Right lobe of liver (tissue), 6 donors: ENCODE data around the gene AARS2. TPM values are rescaled to one million over a fixed set of nuclear protein-coding genes. Genes with fewer than 3 reads are reported as not detected.

Experiments used
- ATAC-seq, 4 donors: fragments of 200-7000 bp; cut with Tn5 transposase; one replicate each; pipeline ENCODE4 v1.9.1; 2020; ENCODE audit warnings: mild to moderate bottlenecking in 4 of 4, moderate library complexity in 4 of 4
- DNase-seq, 3 donors: peaks; one replicate each; pipeline ENCODE4 v3.0.0-alpha.2; 2020
- H3K27ac ChIP-seq, 3 donors: fragments of 200-600 bp; one replicate each; pipeline ENCODE4 v1.8.0; 2022
- H3K27me3 ChIP-seq, 2 donors: fragments of 200-600 bp; one replicate each; pipeline ENCODE4 v1.8.0; 2022
- H3K36me3 ChIP-seq, 4 donors: fragments of 200-600 bp; sonication (generic) in 1 of 4; one replicate each; pipeline versions ENCODE4 v1.5.1 to v1.8.0; 2017 to 2022; ENCODE audit warnings: control low read depth in 1 of 4
- H3K4me1 ChIP-seq, 4 donors: fragments of 200-600 bp; sonication (generic) in 1 of 4; one replicate each; pipeline versions ENCODE4 v1.5.1 to v1.8.0; 2017 to 2022; ENCODE audit warnings: control low read depth in 1 of 4
- H3K4me3 ChIP-seq, 3 donors: fragments of 200-600 bp; one replicate each; pipeline ENCODE4 v1.8.0; 2022
- H3K9me3 ChIP-seq, 4 donors: fragments of 200-600 bp; sonication (generic) in 1 of 4; one replicate each; pipeline versions ENCODE4 v1.5.1 to v1.8.0; 2017 to 2022; ENCODE audit warnings: control low read depth in 1 of 4
- CTCF ChIP-seq, 4 donors: fragments of 200-600 bp in 3 of 4; fragments of 450-650 bp in 1 of 4; IDR thresholded peaks; one replicate each; pipeline versions ENCODE4 v1.5.1 to v1.8.0; 2016 to 2022; ENCODE audit warnings: antibody characterized with exemption in 4 of 4, mild to moderate bottlenecking in 2 of 4
- POLR2A ChIP-seq: fragments of 450-650 bp; IDR thresholded peaks from one replicate; pipeline ENCODE4 v1.6.1; 2017; ENCODE audit warnings: antibody characterized with exemption, mild to moderate bottlenecking
- WGBS: methylation state at CpG from one replicate; pipeline ENCODE4 v1.1.6; 2018; ENCODE audit warnings: low coverage, low lambda C conversion rate; ENCODE audit not compliant: insufficient coverage; ENCODE audit errors: missing lambda C conversion rate; 5-methylcytosine and 5-hydroxymethylcytosine counted together
- intact Hi-C, 2 donors: fragments of 100-400 bp; cut with DNase I; formaldehyde crosslinking; loops; one replicate each; pipeline versions ENCODE4 v1.11.2 to v1.14.1; 2022
- total RNA-seq, 6 experiments: library from RNA; depleted of rRNA in 2 of 6; stranded (reverse); fragments of >200 nt in 2 of 6; fragmentation: NEBNext Ultra II Directional in 3 of 6; extraction: Animal tissue kit (Norgen Biotek cat#: 25700) in 3 of 6; gene quantifications; one replicate each; pipeline versions ENCODE4 v1.1.0 to v1.2.4, GENCODE V29; 2016 to 2023
- donor health status: DM: no; HTN: yes; CAD: no.
- donor health status: DM: no; HTN: no; CAD: no.
- donor health status: DM: no; HTN: no; CAD: no.
- donor health status: DM: no; HTN: yes; CAD: no.
- donor health status: DM: no; HTN: yes; CAD: no.

Gene AARS2
- total RNA-seq, 6 experiments from 2014 or later = 5.5 to 9.8 (median 7.0) TPM

GRCh38 chr6:44301106-44301505, 12.0 kb downstream of the AARS2 start:
- no peak overlapping the region for H3K4me3 ChIP-seq
- no peak for TF ChIP-seq POLR2A
- WGBS = no CpG with 5 or more reads among the region's 8 CpGs
- intact Hi-C loops = no loop called here
- no peaks in the 10 kb centered on the region for H3K9me3 ChIP-seq
- H3K27ac ChIP-seq = no peak overlapping the region
- H3K27me3 ChIP-seq = peaks cover 0 to 10% of the 10 kb centered on the region in 2 donors
- ATAC-seq (no peak), DNase-seq (no peak)
- H3K36me3 ChIP-seq = peaks cover 0 to 23% (median 13%) of the 10 kb centered on the region in 4 donors
- peaks cover 0 to 13% (median 5%) of the 10 kb centered on the region in 4 donors for H3K4me1 ChIP-seq

GRCh38 chr6:44300292-44300823, 12.8 kb downstream of the AARS2 start:
- WGBS = 0% methylated on average over 1 of the region's 7 CpGs
- ATAC-seq (no peak), DNase-seq (no peak)
- no peak for TF ChIP-seq CTCF (IDR thresholded peaks at IDR 0.05)
- no peak for TF ChIP-seq POLR2A
- Histone ChIP-seq H3K27ac (no peak overlapping the region), H3K4me1 (peaks cover 0 to 13% (median 5%) of the 10 kb centered on the region in 4 donors), H3K4me3 (no peak overlapping the region), H3K27me3 (peaks cover 0 to 11% of the 10 kb centered on the region in 2 donors), H3K9me3 (no peaks in the 10 kb centered on the region), H3K36me3 (peaks cover 0 to 20% (median 12%) of the 10 kb centered on the region in 4 donors)
- intact Hi-C loops = no loop called here

- Histone ChIP-seq H3K27me3 (peaks cover 0 to 14% of the 10 kb centered on the region in 2 donors), H3K9me3 (no peaks in the 10 kb centered on the region), H3K4me3 (no peak overlapping the region), H3K27ac (no peak overlapping the region), H3K4me1 (peaks cover 0 to 13% (median 5%) of the 10 kb centered on the region in 4 donors), H3K36me3 (peaks cover 0 to 13% (median 3%) of the 10 kb centered on the region in 4 donors)
- no peak for DNase-seq
- no peak for TF ChIP-seq CTCF (IDR thresholded peaks at IDR 0.05)
- TF ChIP-seq POLR2A = no peak
- intact Hi-C loops = no loop called here
- WGBS = 57% methylated on average over 2 of the region's 3 CpGs
- ATAC-seq = no peak
Observed at GRCh38 chr6:44298864-44299263, 14.3 kb downstream of the AARS2 start.

GRCh38 chr6:44298055-44298803, 14.9 kb downstream of the AARS2 start:
- no peak overlapping the region for H3K4me3 ChIP-seq
- H3K27me3 ChIP-seq = peaks cover 0 to 14% of the 10 kb centered on the region in 2 donors
- intact Hi-C loops = no loop called here
- TF ChIP-seq CTCF (IDR thresholded peaks at IDR 0.05) = no peak
- TF ChIP-seq POLR2A = no peak
- peaks cover 0 to 7% (median 0%) of the 10 kb centered on the region in 4 donors for H3K36me3 ChIP-seq
- WGBS = 57% methylated on average over 8 of the region's 20 CpGs
- no peak for DNase-seq
- H3K27ac ChIP-seq = no peak overlapping the region
- peaks cover 0 to 13% (median 5%) of the 10 kb centered on the region in 4 donors for H3K4me1 ChIP-seq
- H3K9me3 ChIP-seq = no peaks in the 10 kb centered on the region
- peak; percentile 29 to 56 (median 38) for ATAC-seq
